ENCODE measurements around the gene BMP6. TPM values are rescaled to one million over a fixed set of nuclear protein-coding genes. Genes with fewer than 3 reads are reported as not detected.

The BMP6 gene
- total and polyA plus RNA-seq, 2 of the 8 experiments (the other 6 are each of a cell fraction or from before 2014, with no cell fraction given): 2.0 to 2.1 TPM

GRCh38 chr6:7866526-7866925 is 140.6 kb downstream of the BMP6 start:
- Histone ChIP-seq H4K5ac (ENCODE audit: insufficient read length, low read depth, low read length) (no peak overlapping the region), H3K9me3 (ENCODE audit: insufficient read depth in 2 of 2, low read depth in 1 of 2, low read length in 1 of 2) (no peaks in the 10 kb centered on the region), H3K4me2 (ENCODE audit: insufficient read depth in 1 of 2, low read depth in 2 of 2, low read length in 2 of 2) (no peak overlapping the region), H4K8ac (ENCODE audit: extremely low read depth, insufficient read depth, low read length) (no peak overlapping the region), H2AFZ (ENCODE audit: low read length) (no peak overlapping the region), H3K18ac (ENCODE audit: extremely low read depth, low read length) (no peak overlapping the region), H4K91ac (replicated peaks; ENCODE audit: insufficient read length, low read length) (no peak overlapping the region), H2BK120ac (replicated peaks; ENCODE audit: low read depth, low read length) (no peak overlapping the region), H2BK20ac (ENCODE audit: low read length) (no peak overlapping the region), H3K79me1 (ENCODE audit: low read depth, low read length) (no peaks in the 10 kb centered on the region), H3K79me2 (ENCODE audit: control insufficient read depth in 1 of 2, insufficient read depth in 2 of 2, low read length in 2 of 2) (no peaks in the 10 kb centered on the region), H3K36me3 (ENCODE audit: control insufficient read depth in 2 of 4, insufficient read depth in 4 of 4, low read length in 3 of 4) (no peaks in the 10 kb centered on the region), H2AK5ac (ENCODE audit: low read depth, low read length) (no peak overlapping the region), H3K56ac (replicated peaks; ENCODE audit: insufficient read length, low read depth, low read length) (no peak overlapping the region), H3K4me3 (ENCODE audit: extremely low read depth in 1 of 4, insufficient read depth in 2 of 4, low read depth in 3 of 4, low read length in 4 of 4) (no peak overlapping the region), H3K4ac (replicated peaks; ENCODE audit: insufficient read length, low read depth, low read length) (no peak overlapping the region), H3K23me2 (ENCODE audit: low read depth, low read length) (no peaks in the 10 kb centered on the region), H3K4me1 (replicated peaks in 1 of 4; ENCODE audit: control insufficient read depth in 3 of 4, insufficient read depth in 4 of 4, low read length in 3 of 4) (0 out of 7 replicates have a peak, but pooled peaks cover 0 to 2% (median 0%) of the 10 kb centered on the region in 4 experiments), H2BK15ac (ENCODE audit: low read length) (no peak overlapping the region), H3K27ac (ENCODE audit: low read depth, low read length) (no peak overlapping the region), H3K23ac (ENCODE audit: insufficient read length) (no peak overlapping the region), H2BK12ac (ENCODE audit: low read depth, low read length) (no peak overlapping the region), H3K14ac (ENCODE audit: insufficient read length) (no peak overlapping the region), H4K20me1 (replicated peaks in 1 of 2; ENCODE audit: control insufficient read depth in 1 of 2, insufficient read depth in 2 of 2, low read length in 2 of 2) (no peaks in the 10 kb centered on the region), H2BK5ac (ENCODE audit: low read depth, low read length) (no peak overlapping the region), H3K9ac (replicated peaks in 1 of 4; ENCODE audit: extremely low read depth in 1 of 4, low read depth in 3 of 4, low read length in 3 of 4) (no peak overlapping the region), H3K27me3 (replicated peaks in 1 of 4; ENCODE audit: control insufficient read depth in 3 of 4, extremely low read depth in 1 of 4, insufficient read depth in 3 of 4, low read length in 3 of 4) (no peaks in the 10 kb centered on the region; a peak in 1 of 7 replicates)
- CTCF ChIA-PET (ENCODE audit: partially characterized antibody): interaction anchor here (1.0 to 1.6 kb wide), 2 partner anchors 144 to 195 kb away, joined by 3 to 5 read pairs; no protein-coding TSS in a partner anchor
- DNase-seq (ENCODE audit: low read depth in 1 of 2, low spot score in 2 of 2): no peak
- FAIRE-seq: no peak
- POLR2A ChIA-PET (ENCODE audit: partially characterized antibody): interaction anchor here (0.6 to 1.0 kb wide), 2 partner anchors 49 to 141 kb away, joined by 3 read pairs; no protein-coding TSS in a partner anchor
- 90% methylated on average over 1 of the region's 1 CpG; no CpG with 5 or more reads in 1 of the 2 experiments for WGBS, 2 experiments (ENCODE audit: extremely low coverage in 1 of 2, insufficient coverage in 1 of 2, insufficient read length in 1 of 2, insufficient replicate concordance in 2 of 2, low coverage in 1 of 2, low lambda C conversion rate in 2 of 2, missing lambda C conversion rate in 1 of 2)
- TF ChIP-seq POLR2A (IDR thresholded peaks at IDR 0.05; ENCODE audit: control extremely low read depth in 1 of 2, low read depth in 2 of 2, low read length in 2 of 2) (no peak), EZH2 (IDR thresholded peaks at IDR 0.05; ENCODE audit: low read depth, low read length, severe bottlenecking) (no peak), EP300 (IDR thresholded peaks at IDR 0.05; ENCODE audit: borderline replicate concordance in 1 of 2, low read depth in 2 of 2, low read length in 2 of 2) (no peak), TBP (IDR thresholded peaks at IDR 0.05; ENCODE audit: low read depth, low read length) (no peak), CEBPB (IDR thresholded peaks at IDR 0.05; ENCODE audit: low read depth, low read length) (no peak), SIX5 (IDR thresholded peaks at IDR 0.05; ENCODE audit: low read depth, low read length) (no peak)

Data from H1 (cell line).